Keratinocyte (primary cell): ENCODE results near the gene SLC25A34. TPM values are rescaled to one million over a fixed set of nuclear protein-coding genes. Genes with fewer than 3 reads are reported as not detected.

Source experiments
- DNase-seq: peaks from one replicate; pipeline ENCODE4 v3.0.0-alpha.2; 2011; ENCODE audit warnings: low read depth, missing footprints, low spot score
- FAIRE-seq: peaks from 2 replicates; lab custom pipeline; 2011; peaks lifted over from hg19 to GRCh38; lab: Jason Lieb, UNC
- H2AFZ ChIP-seq: 2 replicates; pipeline ENCODE4 v1.6.0; 2012; ENCODE audit warnings: low read length, control low read depth, inconsistent platforms; ENCODE audit not compliant: control insufficient read depth
- H3K27ac ChIP-seq: 2 replicates; pipeline ENCODE4 v1.5.1; 2011; ENCODE audit warnings: low read length; ENCODE audit not compliant: control insufficient read depth, insufficient read depth
- H3K27me3 ChIP-seq: 3 replicates; pipeline ENCODE4 v1.6.0; 2011; ENCODE audit warnings: low read length; ENCODE audit not compliant: control insufficient read depth, insufficient read depth; ENCODE audit errors: extremely low read depth
- H3K36me3 ChIP-seq, 2 experiments: 2 replicates in 1 of 2; 3 replicates in 1 of 2; pipeline ENCODE4 v1.5.1; 2011; ENCODE audit warnings: low read length in 2 of 2, mild to moderate bottlenecking in 1 of 2; ENCODE audit not compliant: control insufficient read depth in 2 of 2, insufficient read depth in 2 of 2; ENCODE audit errors: extremely low read depth in 1 of 2
- H3K4me1 ChIP-seq: 3 replicates; pipeline ENCODE4 v1.5.1; 2011; ENCODE audit warnings: low read length; ENCODE audit not compliant: control insufficient read depth, insufficient read depth; ENCODE audit errors: extremely low read depth
- H3K4me2 ChIP-seq: 3 replicates; pipeline ENCODE4 v1.6.0; 2011; ENCODE audit warnings: low read depth, low read length; ENCODE audit not compliant: control insufficient read depth, insufficient read depth; ENCODE audit errors: extremely low read depth
- H3K4me3 ChIP-seq, 3 experiments: fragments of 200-600 bp in 1 of 3; sonication (generic) in 1 of 3; 2 replicates in 2 of 3; 3 replicates in 1 of 3; pipeline ENCODE4 v1.5.1; 2011 to 2016; ENCODE audit warnings: low read length in 3 of 3, mild to moderate bottlenecking in 3 of 3, control low read depth in 2 of 3, inconsistent platforms in 1 of 3, low read depth in 1 of 3, mixed read lengths in 1 of 3, mixed run types in 1 of 3, moderate library complexity in 1 of 3; ENCODE audit not compliant: control insufficient read depth in 2 of 3, insufficient read depth in 2 of 3; ENCODE audit errors: extremely low read depth in 1 of 3
- H3K79me2 ChIP-seq: 2 replicates; pipeline ENCODE4 v1.6.0; 2012; ENCODE audit warnings: low read length; ENCODE audit not compliant: control insufficient read depth, insufficient read depth
- H3K9ac ChIP-seq: 3 replicates; pipeline ENCODE4 v1.6.0; 2011; ENCODE audit warnings: low read length; ENCODE audit not compliant: control insufficient read depth, insufficient read depth; ENCODE audit errors: extremely low read depth
- H3K9me1 ChIP-seq: 3 replicates; pipeline ENCODE4 v1.6.0; 2011; ENCODE audit warnings: low read length; ENCODE audit not compliant: control insufficient read depth, insufficient read depth; ENCODE audit errors: extremely low read depth
- H3K9me3 ChIP-seq: 2 replicates; pipeline ENCODE4 v1.5.1; 2012; ENCODE audit warnings: low read depth, low read length; ENCODE audit not compliant: control insufficient read depth
- H4K20me1 ChIP-seq: 3 replicates; pipeline ENCODE4 v1.6.0; 2011; ENCODE audit warnings: low read length; ENCODE audit not compliant: control insufficient read depth, insufficient read depth; ENCODE audit errors: extremely low read depth
- EZH2 ChIP-seq: IDR thresholded peaks from one replicate; pipeline ENCODE4 v1.6.1; 2012; ENCODE audit warnings: inconsistent platforms, mild to moderate bottlenecking, low read length, moderate library complexity
- dilution Hi-C: fragments of 300-500 bp; cut with MboI; formaldehyde crosslinking; loops from one replicate; pipeline ENCODE4 v1.7.0; 2020; ENCODE audit warnings: low sequenced_read_pairs; ENCODE audit not compliant: extremely low pct_ligation_motif_present
- polyA plus RNA-seq, 5 experiments: library from polyadenylated mRNA; depleted of rRNA in 3 of 5; stranded (reverse) in 3 of 5; stranded (forward) in 1 of 5; unstranded in 1 of 5; fragments of >200 nt; gene quantifications; 1 replicate in 1 of 5; 2 replicates in 3 of 5; 3 replicates in 1 of 5; pipeline versions ENCODE4 v1.2.1 to v1.2.3, GENCODE V29; 2011 to 2012; ENCODE audit warnings: missing spikeins in 2 of 5, low read depth in 1 of 5, low replicate concordance in 1 of 5
- TF ChIP-seq, protein P1 (sequence below), 3 experiments: IDR thresholded peaks in 1 of 3; conservative IDR thresholded peaks in 1 of 3; optimal IDR thresholded peaks in 1 of 3; 2 replicates in 2 of 3; 3 replicates in 1 of 3; pipeline versions ENCODE3 to v1.5.1; 2011; ENCODE audit warnings: low read length in 3 of 3, mild to moderate bottlenecking in 3 of 3, moderate library complexity in 2 of 3, control low read depth in 1 of 3, inconsistent platforms in 1 of 3; ENCODE audit not compliant: insufficient read depth in 2 of 3; ENCODE audit errors: extremely low read depth in 1 of 3

The SLC25A34 gene
- polyA plus RNA-seq, 1 donor (not counting 4 experiments of a cell fraction or from before 2014, with no cell fraction given), result 0.46 TPM

DNA sequence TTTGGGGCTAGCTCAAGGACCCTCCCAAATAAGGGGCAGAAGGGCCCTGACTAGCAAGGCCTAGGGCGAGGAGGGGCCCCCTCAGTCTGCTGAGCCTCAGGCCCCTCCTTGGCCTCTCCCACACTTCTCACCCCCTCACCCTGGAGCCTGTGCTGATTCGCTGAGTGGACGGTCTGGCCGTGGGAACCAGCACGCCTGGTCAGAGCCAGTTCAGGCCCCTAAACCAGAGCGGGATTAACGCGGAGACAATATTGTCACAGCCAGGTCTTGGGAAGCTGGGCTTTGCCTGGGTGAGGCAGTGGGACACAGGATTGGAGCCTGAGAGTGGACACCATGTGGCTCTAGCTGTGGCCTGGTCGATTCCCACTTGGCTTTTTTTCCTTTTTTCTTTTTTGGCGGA is 17.7 kb downstream of the SLC25A34 start:
- no peak for TF ChIP-seq EZH2
- TF ChIP-seq, protein P1, sequence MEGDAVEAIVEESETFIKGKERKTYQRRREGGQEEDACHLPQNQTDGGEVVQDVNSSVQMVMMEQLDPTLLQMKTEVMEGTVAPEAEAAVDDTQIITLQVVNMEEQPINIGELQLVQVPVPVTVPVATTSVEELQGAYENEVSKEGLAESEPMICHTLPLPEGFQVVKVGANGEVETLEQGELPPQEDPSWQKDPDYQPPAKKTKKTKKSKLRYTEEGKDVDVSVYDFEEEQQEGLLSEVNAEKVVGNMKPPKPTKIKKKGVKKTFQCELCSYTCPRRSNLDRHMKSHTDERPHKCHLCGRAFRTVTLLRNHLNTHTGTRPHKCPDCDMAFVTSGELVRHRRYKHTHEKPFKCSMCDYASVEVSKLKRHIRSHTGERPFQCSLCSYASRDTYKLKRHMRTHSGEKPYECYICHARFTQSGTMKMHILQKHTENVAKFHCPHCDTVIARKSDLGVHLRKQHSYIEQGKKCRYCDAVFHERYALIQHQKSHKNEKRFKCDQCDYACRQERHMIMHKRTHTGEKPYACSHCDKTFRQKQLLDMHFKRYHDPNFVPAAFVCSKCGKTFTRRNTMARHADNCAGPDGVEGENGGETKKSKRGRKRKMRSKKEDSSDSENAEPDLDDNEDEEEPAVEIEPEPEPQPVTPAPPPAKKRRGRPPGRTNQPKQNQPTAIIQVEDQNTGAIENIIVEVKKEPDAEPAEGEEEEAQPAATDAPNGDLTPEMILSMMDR (optimal IDR thresholded peaks at IDR 0.05 in 1 of 3, IDR thresholded peaks at IDR 0.05 in 1 of 3, conservative IDR thresholded peaks at IDR 0.05 in 1 of 3; ENCODE audit: extremely low read depth in 1 of 3, insufficient read depth in 2 of 3, low read length in 3 of 3), result no peak
- Histone ChIP-seq H3K27me3 (no peaks in the 10 kb centered on the region), H3K36me3 (no peaks in the 10 kb centered on the region), H2AFZ (no peak overlapping the region), H4K20me1 (no peaks in the 10 kb centered on the region), H3K4me3 (no peak overlapping the region), H3K9me3 (no peaks in the 10 kb centered on the region), H3K4me2 (no peak overlapping the region), H3K4me1 (peaks cover 16% of the 10 kb centered on the region), H3K27ac (no peak overlapping the region), H3K9me1 (no peaks in the 10 kb centered on the region), H3K9ac (no peak overlapping the region), H3K79me2 (peaks cover under 1% of the 10 kb centered on the region)
- dilution Hi-C loops, result no loop called here
- DNase-seq (no peak), FAIRE-seq (no peak)

GRCh38 chr1:15755021-15755645 is 19.1 kb downstream of the SLC25A34 start:
- H3K4me3 ChIP-seq, result no peak overlapping the region
- H3K4me2 ChIP-seq, result no peak overlapping the region
- H3K9me3 ChIP-seq, result no peaks in the 10 kb centered on the region
- no peak overlapping the region for H3K27ac ChIP-seq
- no peak overlapping the region for H2AFZ ChIP-seq
- dilution Hi-C loops, result no loop called here
- H3K9me1 ChIP-seq, result no peaks in the 10 kb centered on the region
- DNase-seq, result no peak
- TF ChIP-seq EZH2, result no peak
- TF ChIP-seq, protein P1 (optimal IDR thresholded peaks at IDR 0.05 in 1 of 3, IDR thresholded peaks at IDR 0.05 in 1 of 3, conservative IDR thresholded peaks at IDR 0.05 in 1 of 3; ENCODE audit: extremely low read depth in 1 of 3, insufficient read depth in 2 of 3, low read length in 3 of 3), result no peak
- H3K9ac ChIP-seq, result no peak overlapping the region
- H3K79me2 ChIP-seq, result peaks cover 14% of the 10 kb centered on the region
- no peak for FAIRE-seq
- H3K4me1 ChIP-seq, result peaks cover 19% of the 10 kb centered on the region
- no peaks in the 10 kb centered on the region for H3K36me3 ChIP-seq
- H3K27me3 ChIP-seq, result no peaks in the 10 kb centered on the region
- H4K20me1 ChIP-seq, result no peaks in the 10 kb centered on the region
